Hair follicle dermal papilla cell (primary cell): Measurements from ENCODE around the gene UBAP1L. TPM values are rescaled to one million over a fixed set of nuclear protein-coding genes. Genes with fewer than 3 reads are reported as not detected.

Experiments used
- small RNA-seq: library from RNA; depleted of rRNA; stranded (forward); fragments of <200 nt; gene quantifications from one replicate; pipeline ENCODE3, GENCODE V24; 2012
- total RNA-seq: library from RNA; depleted of rRNA; stranded (reverse); fragments of >200 nt; gene quantifications from 2 replicates; pipeline ENCODE4 v1.2.3, GENCODE V29; 2012

The UBAP1L gene
- 1.9 and 2.2 TPM in 2 replicates for total RNA-seq

DNA sequence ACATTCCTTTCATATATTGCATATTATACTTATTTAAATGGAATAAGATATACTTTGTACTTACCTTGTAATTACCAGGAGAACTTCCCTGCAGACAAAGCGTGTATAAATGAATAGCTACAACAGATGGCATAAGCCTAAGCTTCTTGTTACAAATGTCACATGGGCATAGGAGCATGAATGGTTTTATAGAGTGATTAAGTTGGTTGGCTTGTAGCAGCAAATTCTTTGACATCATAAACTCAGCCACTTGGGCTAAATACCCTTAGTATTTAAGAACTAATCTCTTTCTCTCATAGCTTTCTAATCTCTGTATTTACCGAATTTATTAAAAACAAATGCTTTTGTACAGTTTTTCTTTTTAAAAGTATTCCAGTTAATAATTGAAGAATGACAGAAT lies at the start of gene UBAP1L:
Gene UBAP1L (minus strand): TSS at position 115 of the 400 bp plus-strand sequence. CDS start 8,985 bp downstream, outside the sequence.

DNA sequence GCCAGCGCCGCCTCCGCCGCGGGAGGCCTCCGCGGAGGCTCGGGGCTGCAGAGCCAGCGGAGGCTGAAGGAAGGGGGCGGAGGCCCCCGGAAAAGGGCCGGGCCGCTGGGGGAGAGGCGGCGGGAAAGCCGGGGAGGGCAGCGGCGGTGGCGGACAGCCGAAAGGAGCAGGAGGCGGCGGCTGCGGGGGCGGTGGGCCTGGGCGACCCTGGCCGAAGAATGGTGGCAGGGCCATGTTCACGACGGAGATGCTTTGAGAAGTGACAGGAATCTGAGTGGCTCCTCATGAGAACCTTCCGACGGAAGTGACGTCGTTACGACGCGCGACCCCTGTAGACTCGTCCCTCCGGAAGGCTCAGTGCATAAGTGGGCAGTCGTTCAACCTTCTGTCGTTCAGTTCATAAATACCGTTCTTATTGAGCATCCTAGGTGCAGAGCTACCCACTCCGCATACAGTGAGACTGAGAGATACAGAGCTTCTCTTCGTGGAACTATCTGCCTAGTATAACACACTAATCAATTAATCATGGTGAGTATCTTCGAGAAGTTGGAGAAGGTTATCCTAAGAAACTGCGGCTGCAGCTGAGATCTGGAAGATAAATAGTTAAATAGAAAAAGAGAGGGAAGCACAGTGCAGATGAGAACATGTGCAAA lies 18.7 kb upstream of the UBAP1L start, which contains the start of gene PDCD7:
Gene PDCD7 (minus strand): TSS at position 261 of the 653 bp plus-strand sequence. CDS start 27 bp downstream, at position 234.

DNA sequence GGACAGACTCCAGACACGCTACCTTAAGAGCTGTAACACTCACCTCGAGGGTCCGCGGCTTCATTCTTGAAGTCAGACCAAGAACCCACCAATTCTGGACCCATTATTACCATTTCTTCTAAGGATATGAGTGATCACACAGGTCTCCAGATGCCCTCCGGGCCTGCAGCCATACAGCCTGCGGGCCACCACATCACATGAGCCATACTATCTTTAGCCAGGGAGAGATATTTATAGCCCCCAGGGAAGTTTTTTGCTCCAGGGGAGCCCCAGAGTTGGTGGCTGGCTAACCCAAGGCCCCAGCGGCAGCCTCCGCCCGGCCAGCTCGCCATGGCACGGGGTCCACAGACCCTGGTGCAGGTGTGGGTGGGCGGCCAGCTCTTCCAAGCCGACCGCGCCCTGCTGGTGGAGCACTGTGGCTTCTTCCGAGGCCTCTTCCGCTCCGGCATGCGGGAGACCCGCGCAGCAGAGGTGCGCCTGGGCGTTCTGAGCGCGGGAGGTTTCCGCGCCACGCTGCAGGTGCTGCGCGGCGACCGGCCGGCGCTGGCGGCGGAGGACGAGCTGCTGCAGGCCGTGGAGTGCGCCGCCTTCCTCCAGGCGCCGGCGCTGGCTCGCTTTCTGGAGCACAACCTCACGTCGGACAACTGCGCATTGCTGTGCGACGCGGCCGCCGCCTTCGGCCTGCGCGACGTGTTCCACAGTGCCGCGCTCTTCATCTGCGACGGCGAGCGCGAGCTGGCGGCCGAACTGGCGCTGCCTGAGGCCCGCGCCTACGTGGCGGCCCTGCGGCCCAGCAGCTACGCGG lies 38.3 kb downstream of the UBAP1L start, which contains the start of gene KBTBD13:
Gene KBTBD13 (plus strand): TSS at position 261 of the 805 bp plus-strand sequence. CDS start 70 bp downstream, at position 331.

DNA sequence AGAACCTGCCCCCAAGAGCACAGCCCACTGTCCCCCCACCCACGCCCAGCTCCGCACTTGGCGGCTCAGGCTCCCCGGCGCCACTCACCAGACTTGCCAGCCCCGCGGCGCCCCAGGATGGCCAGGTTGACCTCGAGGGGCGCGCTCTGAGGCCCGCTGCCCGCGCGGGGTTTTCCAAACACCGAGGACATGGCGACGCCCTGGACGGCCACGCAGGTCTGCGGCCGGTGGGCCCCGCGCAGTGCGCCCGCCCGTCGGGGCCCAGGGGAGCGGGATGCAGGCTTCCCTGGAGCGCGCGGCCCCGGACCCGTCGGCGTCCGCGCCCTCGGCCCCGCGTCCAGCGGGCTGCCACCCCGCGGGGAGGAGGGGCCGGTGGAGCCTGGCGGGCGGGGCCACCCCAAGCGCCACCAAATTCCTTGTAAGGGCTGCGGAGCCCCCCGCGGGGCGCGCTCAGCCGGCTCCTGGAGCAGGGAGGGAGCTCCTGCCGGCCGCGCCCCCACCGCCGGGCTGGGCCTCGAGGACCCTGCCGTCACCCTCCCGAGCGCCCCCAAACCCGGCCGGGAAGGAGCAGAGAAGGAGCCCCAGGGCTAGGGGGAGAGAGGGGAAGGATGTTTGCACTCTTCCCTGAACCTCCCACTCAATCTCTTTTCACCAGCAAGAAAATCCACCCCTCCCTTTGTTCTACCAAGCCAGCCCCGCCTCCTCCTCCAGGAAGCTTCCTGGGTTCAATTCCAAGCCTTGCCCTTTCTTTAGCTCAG lies 47.2 kb downstream of the UBAP1L start, which contains the start of gene RASL12:
Gene RASL12 (minus strand): TSS at position 347 of the 758 bp plus-strand sequence. CDS start 156 bp downstream, at position 191.

DNA sequence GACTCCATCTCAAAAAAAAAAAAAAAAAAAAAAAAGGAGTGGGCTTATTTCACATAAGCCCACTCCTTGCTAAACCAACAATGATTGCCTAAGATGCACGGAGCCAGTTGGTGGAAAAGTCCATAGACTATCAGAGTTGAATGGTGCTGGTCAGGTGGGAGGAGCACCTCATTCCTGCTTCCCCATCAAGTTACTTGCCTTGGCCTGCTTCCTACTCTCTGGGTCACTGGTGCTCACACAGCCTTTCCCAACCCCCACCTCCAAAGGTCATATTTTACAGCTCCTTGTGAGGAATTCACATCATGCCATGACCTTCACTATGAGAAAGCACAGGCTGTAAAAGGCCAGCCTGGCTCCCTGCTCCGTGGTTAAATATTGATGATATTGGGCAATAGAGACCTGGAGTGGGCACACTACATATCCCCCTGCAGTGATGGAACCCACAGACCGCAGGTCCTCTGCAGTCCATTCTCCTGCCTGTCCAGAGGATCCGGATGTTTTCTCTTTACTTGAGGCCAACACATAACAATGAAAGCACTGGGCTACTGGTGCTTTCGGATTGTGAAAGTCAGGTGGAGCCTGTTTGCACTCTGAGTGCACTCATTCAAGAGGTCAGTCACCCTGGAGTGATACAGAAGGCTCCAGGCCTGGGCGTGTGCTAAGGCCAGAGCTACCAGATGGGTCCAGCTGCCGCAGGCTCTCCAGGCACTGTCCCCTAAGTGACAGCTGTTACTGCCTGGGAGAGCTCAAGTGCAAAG lies 70.1 kb downstream of the UBAP1L start, which contains the start of gene SLC51B:
Gene SLC51B (plus strand): TSS at position 664 of the 758 bp plus-strand sequence. CDS start 4,618 bp downstream, outside the sequence.

Small RNA genes within 50 kb of the gene (small RNA-seq; reads per million reads assigned to genes)
- not detected for gene AC013553.1

Other genes starting within 250 kb of the UBAP1L start
- 7.0 and 13.5 TPM in 2 replicates for gene ANKDD1A, start 203.3 kb downstream of the UBAP1L start, total RNA-seq
- 92.3 and 103 TPM in 2 replicates for gene SPG21, start 125.3 kb downstream of the UBAP1L start, total RNA-seq
- 21.5 and 24.3 TPM in 2 replicates for gene MTFMT, start 85.6 kb downstream of the UBAP1L start, total RNA-seq
- gene SLC51B, start 69.8 kb downstream of the UBAP1L start, total RNA-seq, result not detected in 2 replicates
- gene RASL12, start 47.2 kb downstream of the UBAP1L start, total RNA-seq, result 8.3 and 10.2 TPM in 2 replicates
- not detected in 2 replicates for gene KBTBD13, start 38.5 kb downstream of the UBAP1L start, total RNA-seq
- 18.8 and 19.7 TPM in 2 replicates for gene PDCD7, start 18.6 kb upstream of the UBAP1L start, total RNA-seq
- gene CLPX, start 70.1 kb upstream of the UBAP1L start, total RNA-seq, result 35.6 and 44.8 TPM in 2 replicates
- gene CILP, start 96.3 kb upstream of the UBAP1L start, total RNA-seq, result 0.73 and 2.8 TPM in 2 replicates
- 5.4 and 6.3 TPM in 2 replicates for gene PARP16, start 171.7 kb upstream of the UBAP1L start, total RNA-seq
- gene RNU5A-1, start 180.9 kb upstream of the UBAP1L start, total RNA-seq, result not detected in 2 replicates
- not detected in 2 replicates for gene RNU5B-1, start 189.5 kb upstream of the UBAP1L start, total RNA-seq